Memory B cell (primary cell): Measurements from ENCODE around the gene SLX4IP.

Source experiments
- ATAC-seq: fragments of 150-1000 bp; cut with Tn5 transposase; 2 replicates; pipeline ENCODE4 v1.10.0; 2021; ENCODE audit warnings: low read depth, mild to moderate bottlenecking, moderate library complexity
- DNase-seq, 2 donors: peaks; one replicate each; pipeline ENCODE4 v3.0.0; 2022; ENCODE audit warnings: low spot score in 2 of 2
- H3K27ac Mint-ChIP-seq: one replicate; pipeline ENCODE4 v1.8.0; 2022; ENCODE audit warnings: mild to moderate bottlenecking, moderate library complexity, mixed read lengths
- H3K27me3 Mint-ChIP-seq: one replicate; pipeline ENCODE4 v1.8.0; 2022; ENCODE audit warnings: mixed read lengths
- H3K36me3 Mint-ChIP-seq: one replicate; pipeline ENCODE4 v1.8.0; 2022; ENCODE audit warnings: mild to moderate bottlenecking, mixed read lengths
- H3K4me1 Mint-ChIP-seq: one replicate; pipeline ENCODE4 v1.8.0; 2022; ENCODE audit warnings: mixed read lengths
- H3K4me3 Mint-ChIP-seq: one replicate; pipeline ENCODE4 v1.8.0; 2022; ENCODE audit warnings: mild to moderate bottlenecking, moderate library complexity, mixed read lengths
- H3K9me3 Mint-ChIP-seq: one replicate; pipeline ENCODE4 v1.8.0; 2022; ENCODE audit warnings: mixed read lengths

The SLX4IP gene

DNA sequence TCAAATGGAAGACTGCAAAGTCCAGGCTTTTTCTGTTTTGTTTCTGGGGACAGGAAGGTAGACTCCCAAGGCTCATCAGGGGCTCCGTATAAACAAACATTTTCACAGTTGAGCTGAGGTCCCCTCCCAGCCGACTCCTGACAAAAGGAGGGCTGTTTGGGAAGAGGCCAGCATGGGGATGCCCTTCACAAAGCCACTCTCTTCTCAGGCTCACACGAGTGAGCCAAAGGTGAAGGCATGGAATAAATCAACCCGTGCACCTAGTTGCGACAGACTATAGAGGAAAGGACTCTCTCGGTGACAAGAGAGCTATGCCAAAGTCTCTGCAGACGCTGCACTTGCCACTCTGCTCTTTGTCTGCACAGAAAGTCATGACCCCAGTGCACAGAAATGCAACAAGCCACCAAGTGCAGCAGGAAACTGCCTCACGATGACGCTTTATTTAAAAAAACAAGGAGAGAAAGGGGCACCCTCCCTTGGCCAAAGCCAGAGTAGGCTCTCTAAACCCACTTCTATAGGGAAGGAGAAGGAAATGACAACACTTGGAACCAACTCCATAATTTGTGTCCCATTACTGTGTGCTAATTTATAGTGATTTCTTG is 217.7 kb downstream of the SLX4IP start:
- H3K4me1 Mint-ChIP-seq, result no peaks in the 10 kb centered on the region
- no peak overlapping the region for H3K27ac Mint-ChIP-seq
- no peak overlapping the region for H3K4me3 Mint-ChIP-seq
- no peak for DNase-seq
- H3K9me3 Mint-ChIP-seq, result no peaks in the 10 kb centered on the region
- ATAC-seq, result no peak
- peaks cover 4% of the 10 kb centered on the region for H3K27me3 Mint-ChIP-seq
- H3K36me3 Mint-ChIP-seq, result no peaks in the 10 kb centered on the region

- ATAC-seq, result no peak
- H3K36me3 Mint-ChIP-seq, result no peaks in the 10 kb centered on the region
- H3K4me3 Mint-ChIP-seq, result no peak overlapping the region
- no peaks in the 10 kb centered on the region for H3K4me1 Mint-ChIP-seq
- no peak for DNase-seq
- no peaks in the 10 kb centered on the region for H3K9me3 Mint-ChIP-seq
- peaks cover 7% of the 10 kb centered on the region for H3K27me3 Mint-ChIP-seq
- no peak overlapping the region for H3K27ac Mint-ChIP-seq
Measured at GRCh38 chr20:10653599-10654249, 218.6 kb downstream of the SLX4IP start.

DNA sequence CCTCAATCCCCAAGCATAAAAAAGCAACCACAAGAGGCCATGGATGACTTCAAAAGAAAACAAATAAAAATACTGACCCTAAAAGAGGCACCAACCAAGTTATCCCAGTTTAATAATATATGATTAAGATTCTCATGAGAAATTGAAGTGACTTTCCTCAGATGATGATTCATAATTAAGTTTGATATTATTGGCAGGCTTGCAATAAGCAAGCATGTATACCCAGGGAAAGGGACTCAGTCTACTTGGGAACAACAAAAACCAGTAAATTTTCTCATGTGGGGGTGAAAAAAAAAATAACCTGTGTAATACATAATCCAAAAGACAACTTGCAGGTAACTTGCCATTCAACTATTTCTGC is 219.1 kb downstream of the SLX4IP start:
- DNase-seq (no peak), ATAC-seq (no peak)
- no peak overlapping the region for H3K4me3 Mint-ChIP-seq
- H3K4me1 Mint-ChIP-seq, result no peaks in the 10 kb centered on the region
- peaks cover 7% of the 10 kb centered on the region for H3K27me3 Mint-ChIP-seq
- H3K9me3 Mint-ChIP-seq, result no peaks in the 10 kb centered on the region
- H3K27ac Mint-ChIP-seq, result no peak overlapping the region
- H3K36me3 Mint-ChIP-seq, result no peaks in the 10 kb centered on the region

GRCh38 chr20:10654630-10655029 is 219.5 kb downstream of the SLX4IP start:
- Mint-ChIP-seq H3K36me3 (no peaks in the 10 kb centered on the region), H3K9me3 (no peaks in the 10 kb centered on the region), H3K4me1 (no peaks in the 10 kb centered on the region), H3K27ac (no peak overlapping the region), H3K4me3 (no peak overlapping the region), H3K27me3 (peaks cover 7% of the 10 kb centered on the region)
- DNase-seq (no peak), ATAC-seq (no peak)

DNA sequence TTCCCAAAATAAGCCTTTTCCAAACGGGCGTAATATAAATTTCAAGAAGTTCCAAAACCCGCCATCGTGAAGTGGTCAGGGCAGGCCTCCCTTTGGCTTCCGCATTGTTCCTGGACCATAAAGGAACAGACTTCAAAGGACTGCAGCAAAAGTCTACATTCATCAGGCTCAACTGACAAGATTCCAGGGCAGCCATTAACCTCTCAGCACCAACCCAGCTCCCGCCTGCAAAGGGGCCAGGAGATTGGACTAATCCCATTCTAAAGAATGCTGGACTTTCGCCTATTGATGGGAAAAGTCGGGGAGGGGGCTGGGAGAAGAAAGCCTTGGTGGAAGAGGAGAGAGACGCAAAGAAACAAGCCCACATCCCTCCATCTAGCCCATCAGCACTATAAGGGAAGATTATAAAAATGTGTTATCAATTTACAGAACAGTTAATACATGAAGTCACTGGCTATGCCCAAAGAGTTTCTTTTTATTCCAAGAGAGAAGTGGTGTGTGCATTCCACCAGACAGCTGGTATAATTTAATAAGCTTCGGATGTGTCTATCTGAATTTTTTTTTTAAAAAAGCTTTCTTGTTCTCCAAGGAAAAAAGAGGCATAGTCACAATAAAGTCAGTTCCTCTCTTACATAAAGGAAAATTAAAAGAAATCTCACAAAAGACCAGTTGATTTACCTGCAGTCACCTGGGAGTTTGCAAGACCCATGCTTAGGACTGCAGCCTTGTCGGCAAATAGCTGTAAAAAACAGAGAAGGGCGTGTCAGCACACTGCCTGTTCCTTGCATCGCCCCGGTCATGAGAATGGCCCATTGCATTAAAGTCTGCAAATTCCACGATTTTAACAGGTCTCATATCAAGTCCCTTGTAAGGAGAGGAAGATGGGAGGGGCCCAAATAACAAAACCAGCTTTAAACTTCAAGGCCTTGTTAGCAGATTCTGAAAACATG is 220.9 kb downstream of the SLX4IP start:
- ATAC-seq, result no peak
- no peaks in the 10 kb centered on the region for H3K9me3 Mint-ChIP-seq
- no peaks in the 10 kb centered on the region for H3K36me3 Mint-ChIP-seq
- no peak overlapping the region for H3K4me3 Mint-ChIP-seq
- H3K27me3 Mint-ChIP-seq, result peaks cover 9% of the 10 kb centered on the region
- no peaks in the 10 kb centered on the region for H3K4me1 Mint-ChIP-seq
- H3K27ac Mint-ChIP-seq, result no peak overlapping the region
- DNase-seq, result no peak

- Mint-ChIP-seq H3K9me3 (no peaks in the 10 kb centered on the region), H3K27me3 (peaks cover 15% of the 10 kb centered on the region), H3K4me1 (no peaks in the 10 kb centered on the region), H3K36me3 (no peaks in the 10 kb centered on the region), H3K4me3 (no peak overlapping the region), H3K27ac (no peak overlapping the region)
- ATAC-seq, result no peak
- DNase-seq, result no peak
Measured at GRCh38 chr20:10657453-10657852, 222.3 kb downstream of the SLX4IP start.

DNA sequence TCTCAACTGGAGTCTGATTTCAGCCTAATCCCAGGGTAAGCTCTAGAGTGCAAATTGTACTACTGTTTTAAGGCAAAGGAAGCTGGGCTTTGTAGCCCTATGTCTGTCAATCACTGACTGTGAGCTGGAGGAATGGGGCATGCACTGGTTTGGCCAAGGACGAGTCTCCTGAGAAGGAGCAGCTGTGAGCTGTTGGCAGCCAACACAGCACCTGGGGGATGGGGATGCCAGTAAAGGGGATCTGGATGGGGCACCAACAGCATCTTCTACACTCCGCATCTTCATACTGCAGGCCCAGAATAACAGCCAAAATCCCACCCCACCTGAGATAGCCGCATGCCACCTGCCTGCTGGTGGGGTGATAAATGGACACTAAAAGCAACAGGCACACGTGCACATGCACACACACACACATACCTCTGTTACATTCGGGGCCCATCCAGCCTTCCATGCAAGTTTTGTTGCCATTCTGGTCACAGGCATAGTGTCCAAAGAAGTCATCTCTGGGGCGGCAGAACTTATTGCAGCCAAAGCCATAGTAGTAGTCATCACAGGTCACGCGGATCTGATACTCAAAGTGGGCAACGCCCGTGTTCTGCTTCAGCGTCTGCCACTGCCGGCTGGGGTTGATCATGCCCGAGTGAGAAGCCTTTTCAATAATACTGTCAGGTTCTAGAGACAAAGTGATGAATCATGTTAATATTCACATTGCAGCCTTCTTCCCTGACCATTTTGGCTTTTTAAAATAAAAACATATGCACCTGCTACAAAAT is 223.1 kb downstream of the SLX4IP start:
- DNase-seq (no peak), ATAC-seq (no peak)
- no peaks in the 10 kb centered on the region for H3K4me1 Mint-ChIP-seq
- no peak overlapping the region for H3K27ac Mint-ChIP-seq
- H3K27me3 Mint-ChIP-seq, result peaks cover 16% of the 10 kb centered on the region
- no peak overlapping the region for H3K4me3 Mint-ChIP-seq
- H3K9me3 Mint-ChIP-seq, result no peaks in the 10 kb centered on the region
- no peaks in the 10 kb centered on the region for H3K36me3 Mint-ChIP-seq

GRCh38 chr20:10658876-10659632 is 223.9 kb downstream of the SLX4IP start:
- Mint-ChIP-seq H3K4me1 (no peaks in the 10 kb centered on the region), H3K27ac (no peak overlapping the region), H3K9me3 (no peaks in the 10 kb centered on the region), H3K27me3 (peaks cover 17% of the 10 kb centered on the region), H3K4me3 (no peak overlapping the region), H3K36me3 (no peaks in the 10 kb centered on the region)
- DNase-seq (no peak), ATAC-seq (no peak)

- ATAC-seq, result no peak
- DNase-seq, result no peak
- no peaks in the 10 kb centered on the region for H3K4me1 Mint-ChIP-seq
- no peaks in the 10 kb centered on the region for H3K9me3 Mint-ChIP-seq
- H3K36me3 Mint-ChIP-seq, result no peaks in the 10 kb centered on the region
- H3K27ac Mint-ChIP-seq, result no peak overlapping the region
- no peak overlapping the region for H3K4me3 Mint-ChIP-seq
- peaks cover 21% of the 10 kb centered on the region for H3K27me3 Mint-ChIP-seq
Measured at GRCh38 chr20:10659651-10660601, 224.8 kb downstream of the SLX4IP start.

GRCh38 chr20:10660661-10661060 is 225.6 kb downstream of the SLX4IP start:
- Mint-ChIP-seq H3K27ac (no peak overlapping the region), H3K4me1 (no peaks in the 10 kb centered on the region), H3K36me3 (no peaks in the 10 kb centered on the region), H3K27me3 (peaks cover 24% of the 10 kb centered on the region), H3K9me3 (no peaks in the 10 kb centered on the region), H3K4me3 (no peak overlapping the region)
- ATAC-seq, result no peak
- no peak for DNase-seq

DNA sequence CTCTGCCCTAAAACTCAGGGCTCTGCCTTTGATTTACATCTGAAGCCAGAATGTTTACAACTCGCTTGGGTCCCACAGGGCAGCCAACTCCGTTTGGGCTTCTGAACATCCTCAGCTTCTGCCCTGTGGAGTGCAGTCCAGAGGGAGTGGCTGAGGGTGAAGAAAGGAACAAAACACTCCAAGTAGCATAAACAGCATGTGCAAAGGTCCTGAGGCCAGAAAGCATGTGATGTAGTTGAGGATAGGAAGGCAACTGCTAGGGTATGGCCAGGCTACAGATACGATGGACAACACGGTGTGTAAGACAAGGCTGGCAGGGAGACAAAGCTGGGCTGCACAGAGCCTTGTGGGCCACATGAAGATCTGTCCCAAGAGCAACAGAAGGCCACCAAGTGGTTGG is 226.2 kb downstream of the SLX4IP start:
- Mint-ChIP-seq H3K36me3 (no peaks in the 10 kb centered on the region), H3K27me3 (peaks cover 28% of the 10 kb centered on the region), H3K9me3 (no peaks in the 10 kb centered on the region), H3K27ac (no peak overlapping the region), H3K4me1 (no peaks in the 10 kb centered on the region), H3K4me3 (no peak overlapping the region)
- DNase-seq (no peak), ATAC-seq (no peak)

DNA sequence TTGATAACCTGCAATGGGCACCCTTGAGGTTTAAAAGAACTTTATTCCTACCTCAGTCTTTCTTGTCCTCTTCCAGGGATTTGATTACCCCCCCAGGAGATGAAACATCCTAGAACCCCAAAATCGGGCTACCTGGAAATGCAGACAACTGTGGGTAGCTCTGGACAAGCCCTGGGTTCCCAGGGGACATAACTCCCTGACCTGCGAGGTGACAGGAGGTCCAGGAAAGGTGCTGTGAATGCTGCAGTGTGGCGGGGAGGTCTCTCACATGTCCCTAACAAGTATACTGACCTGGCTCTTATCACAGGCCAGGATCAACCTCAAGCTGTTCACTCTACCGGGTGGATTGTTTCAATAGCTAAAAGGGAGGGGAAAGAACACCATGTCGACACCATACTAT is 227.0 kb downstream of the SLX4IP start:
- no peaks in the 10 kb centered on the region for H3K36me3 Mint-ChIP-seq
- H3K27me3 Mint-ChIP-seq, result peaks cover 28% of the 10 kb centered on the region
- no peak overlapping the region for H3K4me3 Mint-ChIP-seq
- ATAC-seq (no peak), DNase-seq (no peak)
- no peak overlapping the region for H3K27ac Mint-ChIP-seq
- no peaks in the 10 kb centered on the region for H3K4me1 Mint-ChIP-seq
- no peaks in the 10 kb centered on the region for H3K9me3 Mint-ChIP-seq
